CD4-positive, alpha-beta T cell treated with Interleukin-4 for 1 hour (primary cell): ENCODE measurements around the gene ARF1.

Source experiments
- DNase-seq, 2 donors: peaks; one replicate each; pipeline ENCODE4 v3.0.0-alpha.2; 2020 to 2022

ARF1 gene

DNA sequence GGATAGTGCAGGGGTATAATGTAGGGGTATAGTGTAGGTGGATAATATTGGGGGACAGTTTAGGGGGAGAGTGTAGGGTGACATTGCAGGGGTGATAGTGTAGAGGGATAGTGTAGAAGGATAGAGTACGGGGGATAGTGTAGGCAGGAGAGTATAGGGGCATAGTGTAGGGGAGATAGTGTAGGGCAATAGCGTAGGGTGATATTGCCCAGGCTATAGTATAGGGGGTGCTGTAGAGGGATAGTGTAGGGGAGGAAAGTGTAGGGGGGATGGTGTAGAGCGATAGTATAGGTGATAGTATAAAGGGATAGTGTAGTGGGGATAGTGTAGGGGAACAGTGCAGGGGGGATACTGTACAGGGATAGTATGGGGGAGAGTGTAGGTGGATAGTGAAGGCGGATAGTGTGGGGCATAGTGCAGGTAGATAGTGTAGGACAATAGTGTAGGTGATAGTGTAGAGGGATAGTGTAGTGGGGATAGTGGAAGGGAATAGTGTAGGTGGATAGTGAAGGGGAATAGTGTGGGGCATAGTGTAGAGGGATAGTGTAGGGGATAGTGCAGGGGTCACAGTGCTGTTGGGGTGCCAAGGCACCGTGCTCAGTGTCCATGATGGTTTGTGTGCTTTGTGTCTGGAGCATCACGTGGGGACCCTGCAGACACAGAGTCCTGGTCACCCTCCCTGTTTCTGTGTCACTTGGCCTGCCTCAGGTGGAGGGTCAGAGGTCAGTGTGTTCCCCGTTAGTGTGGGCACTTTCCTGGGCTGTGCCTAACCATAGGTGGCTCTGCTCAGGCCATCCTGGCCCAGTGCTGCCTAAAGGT lies 10.5 kb upstream of the ARF1 start:
- DNase-seq, result no peak

DNA sequence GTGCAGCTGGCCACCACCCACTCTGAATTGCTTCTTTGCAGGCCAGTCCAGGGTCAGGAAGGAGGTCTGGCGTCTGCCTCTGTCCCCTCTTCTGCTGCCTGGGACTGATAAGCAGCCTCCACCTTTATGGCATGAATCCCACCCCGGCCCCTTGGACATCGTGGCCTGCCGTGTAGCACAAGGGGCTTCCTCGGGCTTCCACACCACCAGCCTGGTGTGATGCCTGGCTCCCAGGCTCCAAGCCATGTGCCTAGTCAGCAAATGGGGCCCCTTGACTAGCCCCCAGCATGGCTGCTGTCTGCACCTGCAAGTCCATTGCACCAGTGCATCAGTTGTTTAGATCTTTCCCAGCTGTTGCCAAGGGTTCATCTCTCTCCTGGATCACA lies 9.9 kb upstream of the ARF1 start:
- DNase-seq, result no peak

DNA sequence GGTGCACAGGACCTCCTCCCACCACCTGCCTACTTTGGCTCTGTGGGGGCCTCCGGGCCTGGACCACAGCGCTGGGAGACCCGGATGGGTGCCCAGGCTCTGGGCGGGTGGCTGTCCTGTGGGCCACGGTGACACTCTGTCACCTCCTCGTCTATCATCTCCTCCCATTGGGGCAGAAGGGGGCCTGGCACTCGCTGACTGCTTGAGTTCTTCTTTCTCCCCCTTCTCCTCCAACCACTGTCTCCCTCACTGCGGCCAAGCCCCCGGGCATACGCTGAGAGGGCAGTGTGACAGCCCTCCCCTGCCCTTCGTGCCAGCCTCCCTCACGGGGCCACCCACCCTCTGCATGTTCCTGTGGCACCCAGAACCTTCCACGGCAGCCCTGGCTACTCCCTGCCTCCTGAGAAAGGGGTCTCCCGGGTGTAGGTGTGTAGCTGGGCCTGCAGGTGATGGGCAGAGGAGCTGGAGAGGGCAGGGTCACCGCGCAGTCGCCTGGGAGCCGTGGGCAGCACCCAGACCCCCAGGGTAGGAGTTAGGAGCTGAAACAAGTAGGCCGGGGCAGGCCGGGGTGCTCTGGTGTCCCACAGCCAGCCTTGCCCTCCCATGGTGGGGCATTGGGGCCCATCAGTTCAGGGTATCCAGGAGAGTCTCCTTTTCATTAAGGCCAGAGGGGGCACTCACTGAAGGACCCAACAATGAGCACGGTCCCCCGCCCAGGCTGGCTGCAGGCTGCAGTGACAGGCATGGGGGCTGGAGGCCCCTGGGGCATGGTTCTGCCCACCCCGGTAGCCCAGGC lies 9.2 kb upstream of the ARF1 start:
- no peak for DNase-seq

DNA sequence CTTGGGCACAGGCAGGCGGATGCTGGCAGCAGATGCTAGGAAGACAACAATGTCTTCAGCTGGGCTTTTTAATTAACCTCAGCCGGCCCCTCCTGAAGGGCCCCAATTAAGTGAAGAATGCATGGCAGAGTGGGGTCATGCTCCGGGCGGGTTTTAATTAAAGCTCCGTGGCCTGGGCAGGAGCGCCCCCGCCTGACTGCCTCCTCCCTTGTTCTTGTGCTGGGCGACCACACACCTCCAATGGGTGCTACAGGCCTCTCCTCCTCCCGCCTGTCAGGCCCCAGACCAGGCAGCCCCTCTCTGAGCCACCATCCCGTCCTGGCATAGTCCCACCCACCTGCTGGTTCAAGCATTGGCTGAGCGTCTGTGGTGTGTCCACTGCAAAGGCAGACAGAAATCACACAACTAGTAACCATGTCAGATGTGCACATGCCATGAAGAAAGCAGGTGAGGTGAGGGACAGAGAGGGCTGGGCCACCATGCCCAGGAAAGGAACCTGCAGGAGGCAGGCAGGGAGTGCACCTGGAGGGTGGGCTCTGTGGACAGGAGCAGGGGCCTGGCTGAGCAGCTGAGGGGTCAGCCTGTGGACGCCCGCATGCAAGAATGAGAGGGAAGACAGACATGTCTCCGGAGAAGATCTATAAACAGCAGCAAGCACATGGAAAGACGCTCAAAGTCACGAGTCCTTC lies 8.5 kb upstream of the ARF1 start:
- no peak for DNase-seq

DNA sequence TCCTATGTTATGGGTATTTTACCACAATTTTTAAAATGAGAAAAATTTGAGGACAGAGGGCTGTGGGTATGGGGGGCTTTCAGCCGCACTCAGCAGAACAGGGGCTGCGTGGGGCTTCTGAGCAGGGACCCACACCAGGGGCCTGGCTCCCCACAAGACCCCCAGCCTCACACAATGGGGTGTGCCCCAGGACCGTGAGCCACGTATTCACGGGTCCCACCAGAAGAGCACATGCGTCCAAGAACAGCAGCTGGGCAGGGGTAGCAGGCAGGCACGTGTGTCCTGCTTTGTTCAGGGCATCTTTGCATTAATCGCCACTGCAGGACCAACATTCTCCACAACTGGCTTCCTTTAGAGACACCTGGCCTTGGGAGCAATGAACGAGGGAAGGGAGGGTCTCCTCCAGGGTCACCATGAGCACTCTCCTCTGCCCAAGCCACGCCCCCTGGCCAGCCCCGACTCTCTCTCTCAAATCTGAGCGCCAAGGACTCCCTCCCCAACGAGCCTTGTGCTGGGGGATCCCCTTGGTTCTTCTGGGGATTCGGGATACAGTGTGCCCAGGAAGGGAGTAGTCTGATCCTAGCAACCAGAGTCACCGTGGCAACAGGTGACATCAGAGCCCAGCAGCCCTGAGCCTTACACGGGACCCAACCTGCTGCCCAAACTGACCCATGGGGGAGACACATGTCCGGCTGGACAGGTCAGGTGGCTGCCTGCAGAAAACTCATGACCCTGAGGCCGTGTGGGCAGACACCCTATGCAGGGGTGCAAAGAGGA lies 7.4 kb upstream of the ARF1 start:
- no peak for DNase-seq

DNA sequence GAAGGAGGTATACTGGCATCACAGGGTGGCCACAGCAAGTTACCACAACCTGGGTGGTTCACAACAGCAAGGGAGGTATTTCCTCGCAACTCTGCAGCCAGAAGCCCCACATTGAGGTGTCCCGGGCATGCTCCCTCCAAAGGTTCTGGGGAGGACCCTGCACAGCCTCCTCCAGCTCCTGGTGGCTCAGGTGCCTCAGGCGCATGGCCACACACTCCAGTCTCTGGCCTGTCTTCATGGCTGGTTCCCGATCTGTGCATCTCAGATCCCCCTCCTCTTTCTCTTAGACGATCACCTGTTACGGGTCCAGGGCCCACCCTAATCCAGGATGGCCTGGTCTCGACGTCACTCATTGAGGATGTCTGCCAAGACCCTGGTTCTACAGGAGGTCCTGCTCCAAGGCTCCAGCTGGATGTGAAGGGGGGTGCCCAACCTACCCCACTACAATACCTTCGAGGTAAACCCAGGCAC lies 6.7 kb upstream of the ARF1 start:
- DNase-seq, result no peak

DNA sequence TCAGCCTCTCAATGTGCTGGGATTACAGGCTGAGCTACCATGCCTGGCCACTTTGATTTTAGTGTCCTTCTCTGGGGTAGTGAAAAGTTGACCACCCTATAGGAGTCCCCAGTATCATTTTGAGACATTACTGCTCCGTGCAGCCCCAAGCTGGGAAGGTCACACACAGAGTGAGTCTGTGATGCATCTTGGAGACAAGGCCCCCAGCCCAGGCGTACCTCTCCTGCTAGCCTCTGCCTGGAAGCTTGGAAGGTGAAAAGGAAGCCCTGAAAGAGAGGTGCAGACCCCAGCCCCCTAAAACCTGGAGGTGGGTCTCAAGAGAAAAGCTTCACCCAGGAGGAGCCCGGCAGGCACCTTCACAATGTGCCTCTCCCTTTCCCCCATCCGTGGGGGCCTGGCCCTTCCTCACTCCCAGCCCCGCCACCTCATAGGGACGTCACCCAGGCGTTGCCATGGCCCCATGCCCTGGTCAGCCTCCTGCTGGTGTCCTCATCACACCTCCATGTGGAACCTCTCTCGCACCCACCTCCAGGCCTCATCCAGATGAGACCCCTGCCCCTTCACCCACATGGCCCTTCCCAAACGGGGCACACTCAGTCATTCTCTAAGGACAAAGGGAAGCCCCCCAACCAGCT lies 5.6 kb upstream of the ARF1 start:
- DNase-seq, result no peak

DNA sequence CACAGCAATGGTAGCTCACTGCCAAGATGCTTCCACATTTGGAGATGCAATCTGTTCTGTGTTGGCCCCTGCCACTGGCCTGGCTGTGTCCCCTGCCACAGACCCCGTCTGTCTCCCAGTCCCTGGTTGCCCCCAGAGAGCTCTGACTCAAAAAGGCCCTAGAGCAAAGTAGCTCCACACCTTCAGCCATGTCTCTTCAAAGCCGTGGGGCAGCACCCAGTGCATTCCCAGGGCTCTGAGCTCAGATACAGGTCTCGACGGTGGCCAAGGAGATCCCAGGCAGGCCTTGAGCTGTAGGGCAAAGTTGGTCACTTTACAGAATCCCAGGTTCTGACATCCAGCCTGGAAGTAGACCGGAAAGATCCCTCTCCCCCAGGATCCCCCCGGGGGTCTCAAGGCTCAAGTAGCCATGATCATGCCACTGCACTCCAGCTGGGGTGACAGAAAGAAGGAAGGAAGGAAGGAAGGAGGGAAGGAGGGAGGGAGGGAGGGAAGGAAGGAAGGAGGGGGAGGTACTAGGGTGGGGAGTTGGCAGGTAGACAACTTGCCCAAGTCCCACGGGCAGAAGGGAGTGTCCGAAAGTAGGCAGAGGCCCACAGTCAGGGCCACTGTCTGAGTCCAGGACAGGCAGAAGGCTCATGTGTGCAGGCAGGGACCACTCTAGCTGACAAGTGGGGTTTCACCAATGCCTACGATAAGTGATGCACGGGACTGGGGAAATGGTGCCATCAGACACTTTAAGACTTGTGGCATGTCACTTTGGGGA lies 4.8 kb upstream of the ARF1 start:
- DNase-seq, result no peak

DNA sequence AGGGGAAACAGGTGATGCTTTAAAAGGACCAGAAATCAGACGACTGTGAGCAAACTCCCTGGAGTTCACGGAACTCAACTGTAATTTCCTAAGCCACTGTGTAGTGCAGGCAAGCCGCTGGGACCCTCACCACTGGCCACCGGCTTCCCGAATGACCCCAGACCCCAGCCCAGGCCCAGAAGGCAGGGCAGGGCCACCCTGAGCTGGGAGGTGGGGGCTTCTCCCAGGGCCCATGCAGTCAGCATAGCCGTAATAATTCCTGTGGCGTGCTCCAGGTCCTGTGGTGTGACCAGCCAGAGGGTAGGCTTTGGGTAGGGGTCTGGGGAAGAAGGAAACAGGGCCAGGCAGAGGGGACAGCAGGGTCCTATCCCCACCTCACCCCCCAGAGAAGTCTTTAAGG lies 3.5 kb upstream of the ARF1 start:
- DNase-seq, result no peak

DNA sequence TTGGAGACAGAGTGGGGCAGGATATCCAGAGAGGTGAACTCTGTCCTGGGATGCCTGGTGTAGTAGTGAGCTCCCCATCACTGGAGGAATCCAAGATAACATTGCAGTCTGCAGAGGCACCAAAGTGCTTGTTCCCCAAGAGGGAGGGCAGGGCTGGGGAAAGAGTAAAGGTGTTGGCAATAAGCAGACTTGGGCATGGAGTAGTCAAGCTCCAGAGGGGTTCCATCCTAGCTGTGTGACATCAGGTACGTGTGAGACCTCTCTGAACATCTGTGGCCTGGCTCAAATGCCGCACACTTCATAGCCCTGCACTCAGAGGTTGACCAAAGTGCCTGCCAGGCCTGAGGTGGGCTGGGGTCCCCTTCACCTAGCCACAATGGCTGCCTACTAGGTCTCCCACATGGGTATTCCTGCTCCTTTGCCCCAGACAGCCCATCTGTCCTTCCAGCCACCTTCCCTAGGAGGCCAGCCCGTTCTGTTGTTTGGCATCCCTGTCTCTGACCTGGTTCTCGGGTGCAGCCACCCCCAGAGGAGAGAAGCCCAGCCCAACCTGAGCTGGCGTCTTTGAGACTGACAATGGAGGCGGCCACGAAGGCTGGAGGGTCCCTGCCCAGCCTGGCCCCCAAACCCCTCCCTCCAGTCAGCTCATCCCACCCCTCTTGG lies 2.8 kb upstream of the ARF1 start:
- DNase-seq, result no peak

DNA sequence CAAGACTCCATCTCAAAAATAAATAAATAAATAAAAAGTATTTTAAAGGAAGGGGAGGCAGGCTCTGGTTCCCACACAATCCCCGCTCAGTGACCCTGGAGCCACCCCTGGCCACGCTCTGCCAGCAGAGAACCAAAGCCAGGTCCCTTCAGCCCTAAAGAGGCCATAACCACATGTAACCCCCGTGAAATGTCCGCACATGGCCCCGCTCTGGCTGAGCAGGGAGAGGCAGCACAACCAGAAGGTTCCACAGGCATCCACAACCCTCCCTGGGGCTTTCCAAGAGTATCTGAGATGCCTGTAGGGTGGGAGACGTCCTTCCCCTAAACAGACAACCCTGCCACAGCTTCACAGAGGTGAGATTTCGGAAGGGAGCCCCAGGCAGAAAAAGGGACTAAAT lies 1.4 kb upstream of the ARF1 start:
- no peak for DNase-seq

DNA sequence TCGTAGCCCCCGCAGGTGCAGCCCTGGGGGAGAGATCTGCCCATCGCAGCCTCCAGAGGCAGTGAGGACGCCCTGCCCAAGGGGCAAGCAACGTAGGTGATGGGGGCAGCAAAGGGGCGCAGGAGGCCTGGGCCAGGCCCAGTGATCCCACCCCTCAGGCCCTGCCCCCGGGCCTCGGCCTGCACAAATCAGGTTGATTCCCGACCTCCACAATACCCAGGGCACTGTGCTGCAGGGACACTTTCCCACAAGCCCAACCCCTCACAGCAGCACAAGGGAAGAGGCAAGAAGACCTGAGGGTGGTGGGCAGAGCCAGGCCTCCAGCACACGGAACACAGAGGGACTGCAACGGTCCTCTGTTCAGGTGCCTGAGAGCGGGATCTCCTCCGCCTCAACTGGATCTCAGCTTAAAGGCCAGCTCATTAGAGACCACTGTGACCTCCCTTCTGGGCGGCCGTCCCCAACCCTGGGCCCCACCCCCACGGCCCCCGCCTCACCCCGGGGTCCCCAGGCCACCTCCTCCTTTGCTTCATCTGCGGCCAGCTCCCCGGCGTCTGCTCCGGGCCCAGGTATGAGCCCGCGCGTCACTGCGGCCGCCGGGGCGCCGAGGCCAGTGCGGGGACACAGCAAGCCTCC lies 812 bp upstream of the ARF1 start:
- DNase-seq, result no peak

DNA sequence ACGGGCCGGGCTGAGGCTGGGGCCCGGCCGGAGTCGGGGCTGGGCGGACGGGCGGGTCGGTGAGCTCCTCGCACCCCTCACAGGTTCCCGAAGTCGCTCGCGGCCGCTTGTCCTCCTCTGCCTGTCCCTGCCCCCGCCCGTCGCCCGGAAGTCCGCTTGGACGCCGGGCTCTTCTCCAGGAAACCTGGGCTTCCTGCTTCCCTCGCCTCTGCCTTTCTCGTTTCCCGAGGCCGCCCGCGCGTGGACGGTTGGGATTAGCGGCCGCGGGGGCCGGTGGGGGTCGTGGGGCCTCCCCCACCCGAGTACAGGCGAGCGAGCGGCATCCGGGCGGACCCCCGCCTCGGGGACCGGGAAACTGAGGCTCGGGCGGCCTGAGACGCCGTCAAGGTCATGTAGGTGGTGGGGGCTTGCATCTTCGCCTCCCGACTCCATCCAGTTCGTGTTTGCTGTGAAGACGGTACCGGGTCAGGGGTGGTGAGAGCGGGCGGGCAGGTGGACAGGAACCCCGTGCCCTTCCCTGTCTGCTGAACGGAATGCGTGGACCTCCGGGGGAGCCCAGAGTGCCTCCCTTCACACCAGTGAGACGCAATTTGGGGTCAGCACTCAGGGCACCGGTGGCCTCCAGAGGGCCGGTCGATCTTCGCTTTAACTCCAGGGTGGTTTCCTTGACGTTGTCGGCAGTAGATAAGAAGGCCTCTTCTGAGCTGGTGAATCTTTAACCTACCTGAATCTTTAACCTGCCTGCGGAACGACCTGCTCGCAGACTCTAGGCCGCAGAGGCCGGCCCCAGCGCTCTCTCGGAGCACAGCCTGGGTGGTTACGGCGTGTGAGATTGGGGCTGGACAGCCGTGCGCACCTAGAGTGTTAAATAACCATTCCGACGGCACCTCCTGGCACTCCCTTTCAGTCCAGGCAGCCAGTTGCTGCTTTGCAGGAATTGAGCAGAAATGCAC lies 686 bp downstream of the ARF1 start:
- peak in 1 of 2 donors; percentile 46 for DNase-seq

DNA sequence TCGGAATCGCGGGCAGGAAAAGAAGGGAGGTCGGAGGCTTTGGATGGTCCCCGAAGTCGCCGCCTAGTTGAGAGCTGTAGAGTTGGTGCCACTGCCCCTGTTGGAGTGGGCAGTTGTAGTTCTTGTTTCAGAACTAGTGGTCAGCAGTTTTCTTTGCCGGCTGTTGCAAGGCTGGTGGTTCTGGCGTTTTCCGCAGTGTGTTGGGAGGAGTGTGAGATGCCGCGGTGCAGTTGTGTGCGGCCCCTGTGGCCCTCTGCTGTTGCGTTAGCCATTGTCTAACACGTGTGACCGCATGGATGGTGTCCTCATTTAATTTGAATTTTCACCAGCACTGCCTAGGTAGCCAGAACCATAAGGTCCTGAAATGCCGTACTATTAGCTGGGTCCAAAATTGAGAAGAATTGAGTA lies 1.4 kb downstream of the ARF1 start:
- no peak for DNase-seq

DNA sequence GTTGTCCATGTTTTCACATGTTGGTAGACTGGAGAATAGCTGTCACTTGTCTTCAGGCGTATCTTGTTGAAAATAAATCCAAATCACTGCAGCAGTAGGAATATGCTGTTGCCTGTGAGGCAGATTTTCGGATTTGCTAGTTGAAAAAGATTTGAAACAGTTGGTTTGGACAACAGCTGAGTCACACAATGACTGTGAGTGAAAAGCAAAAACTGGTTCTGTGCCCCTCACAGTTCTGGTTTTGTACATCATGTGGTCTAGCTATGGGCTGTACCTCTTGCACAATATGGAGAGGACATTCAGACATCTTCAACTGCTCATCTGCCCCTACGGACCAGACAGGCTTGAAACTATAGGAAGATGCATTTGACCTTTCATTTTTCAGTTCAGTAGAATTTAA lies 1.8 kb downstream of the ARF1 start:
- peak in 1 of 2 donors; percentile 52 for DNase-seq

DNA sequence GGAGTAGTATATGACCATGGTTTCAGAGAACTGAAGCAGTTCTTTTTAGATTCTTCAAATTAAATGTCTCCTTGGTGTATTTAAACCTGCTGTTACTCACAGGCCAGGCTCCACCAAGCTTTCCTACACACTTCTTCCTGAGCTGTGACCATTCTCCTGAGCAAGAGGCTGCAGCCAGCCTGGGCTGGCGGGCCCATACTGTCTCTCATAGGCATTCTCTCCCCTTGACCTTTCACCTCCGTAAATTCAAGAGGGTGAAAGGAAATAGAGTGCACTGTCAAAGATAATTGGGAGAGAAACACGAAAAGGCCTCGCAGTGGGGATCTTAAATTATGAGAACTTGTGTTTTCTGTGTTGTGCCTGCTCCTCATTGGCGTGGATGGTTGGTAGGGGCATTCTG lies 2.3 kb downstream of the ARF1 start:
- DNase-seq, result no peak

DNA sequence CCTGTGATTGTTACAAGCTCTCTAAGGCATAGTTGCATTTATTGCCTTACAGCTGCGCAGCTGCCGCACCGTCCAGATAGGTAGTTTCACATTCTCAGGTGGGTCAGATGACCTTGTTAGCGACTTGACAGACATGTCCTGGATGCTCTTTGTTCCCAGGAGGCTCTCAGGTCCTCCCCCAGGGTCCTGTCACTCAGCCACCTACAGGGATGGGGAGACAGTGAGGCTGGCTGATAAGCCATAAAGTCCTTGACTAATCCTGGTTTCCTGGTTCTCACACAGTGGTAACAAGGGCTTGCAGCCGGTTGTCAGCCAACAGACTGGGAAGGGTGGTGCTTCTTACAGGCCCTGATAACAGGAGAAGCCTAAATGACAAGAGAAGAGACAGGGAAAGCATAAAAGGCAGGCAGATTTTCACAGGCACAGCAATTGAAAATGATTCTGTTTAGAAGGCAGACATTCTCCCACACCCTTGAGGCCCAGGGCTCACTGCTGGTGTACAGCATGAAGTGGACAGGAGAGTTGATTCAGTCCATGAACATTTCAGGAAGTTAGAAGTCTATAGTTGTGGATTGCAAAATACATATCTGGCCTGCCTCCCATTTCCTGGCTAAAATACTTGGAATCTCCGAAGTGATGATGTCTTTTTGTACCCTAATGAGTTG lies 2.9 kb downstream of the ARF1 start:
- no peak for DNase-seq

DNA sequence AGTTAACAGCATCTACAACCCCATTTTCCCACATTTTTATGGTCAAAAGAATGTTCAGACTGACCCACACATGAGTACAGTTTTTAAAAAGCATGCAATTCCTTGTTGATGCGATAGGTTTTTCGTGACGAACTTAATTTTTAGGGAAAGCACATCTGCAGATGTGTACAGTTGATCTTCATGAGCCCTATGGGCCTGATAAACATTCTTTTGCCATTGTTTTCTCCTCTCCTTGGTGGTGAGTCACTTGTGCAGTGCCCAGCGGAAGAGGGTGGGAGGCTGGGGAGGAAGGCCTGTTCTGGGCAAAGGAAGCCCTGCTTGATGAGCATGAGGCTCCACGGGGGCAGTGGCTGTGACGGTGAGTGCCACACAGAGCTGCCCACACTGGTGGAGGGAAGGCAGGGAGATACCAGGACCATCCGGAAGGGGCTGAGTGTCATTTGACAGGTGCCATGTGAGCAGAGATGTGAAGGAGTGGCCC lies 5.3 kb downstream of the ARF1 start:
- DNase-seq, result peak in 1 of 2 donors; percentile 43
